ENCODE results near the gene ECEL1.

Gene ECEL1

GRCh38 chr2:232483923-232484627 lies 3.6 kb downstream of the ECEL1 start:
- DNase-seq (ENCODE audit: low read depth in 2 of 2): no peak

- DNase-seq (ENCODE audit: low read depth in 2 of 2): no peak
Measured at GRCh38 chr2:232483311-232483922, 4.2 kb downstream of the ECEL1 start.

GRCh38 chr2:232482301-232483238 lies 5.1 kb downstream of the ECEL1 start:
- DNase-seq (ENCODE audit: low read depth in 2 of 2): no peak

GRCh38 chr2:232481322-232482140 lies 6.1 kb downstream of the ECEL1 start:
- DNase-seq (ENCODE audit: low read depth in 2 of 2): no peak

GRCh38 chr2:232480201-232481190 lies 7.1 kb downstream of the ECEL1 start:
- no peak for DNase-seq (ENCODE audit: low read depth in 2 of 2)

GRCh38 chr2:232479341-232480200 lies 8.1 kb downstream of the ECEL1 start:
- no peak for DNase-seq (ENCODE audit: low read depth in 2 of 2)

- no peak for DNase-seq (ENCODE audit: low read depth in 2 of 2)
Measured at GRCh38 chr2:232478571-232479340, 8.9 kb downstream of the ECEL1 start.

- no peak for DNase-seq (ENCODE audit: low read depth in 2 of 2)
Measured at GRCh38 chr2:232477751-232478510, 9.7 kb downstream of the ECEL1 start.

- no peak for DNase-seq (ENCODE audit: low read depth in 2 of 2)
Measured at GRCh38 chr2:232476791-232477190, 10.8 kb downstream of the ECEL1 start.

- DNase-seq (ENCODE audit: low read depth in 2 of 2): no peak
Measured at GRCh38 chr2:232476045-232476444, 11.6 kb downstream of the ECEL1 start.

- DNase-seq (ENCODE audit: low read depth in 2 of 2): no peak
Measured at GRCh38 chr2:232473467-232473890, 14.2 kb downstream of the ECEL1 start.

- DNase-seq (ENCODE audit: low read depth in 2 of 2): no peak
Measured at GRCh38 chr2:232466221-232466620, 21.4 kb downstream of the ECEL1 start.

- DNase-seq (ENCODE audit: low read depth in 2 of 2): no peak
Measured at GRCh38 chr2:232465061-232465460, 22.6 kb downstream of the ECEL1 start.

GRCh38 chr2:232464544-232464885 lies 23.1 kb downstream of the ECEL1 start:
- no peak for DNase-seq (ENCODE audit: low read depth in 2 of 2)

- no peak for DNase-seq (ENCODE audit: low read depth in 2 of 2)
Measured at GRCh38 chr2:232463701-232464543, 23.7 kb downstream of the ECEL1 start.

GRCh38 chr2:232460171-232460570 lies 27.5 kb downstream of the ECEL1 start:
- no peak for DNase-seq (ENCODE audit: low read depth in 2 of 2)

GRCh38 chr2:232459419-232460035 lies 28.1 kb downstream of the ECEL1 start:
- DNase-seq (ENCODE audit: low read depth in 2 of 2): no peak

Data from stimulated activated CD8-positive, alpha-beta memory T cell treated with anti-CD3 and anti-CD28 coated beads, Interleukin-2, amount 100 ng/mL, for 1 hour (primary cell).